TTC549 (cell line): ENCODE results near the gene VIT.
A peak's percentile ranks its signal among the peaks of the same experiment; 100 is the strongest.

Experiments used
- FAIRE-seq: peaks from 2 replicates; lab custom pipeline; 2012; peaks lifted over from hg19 to GRCh38; lab: Jason Lieb, UNC

VIT gene

GRCh38 chr2:36696533-36696932 lies at the start of gene VIT:
Gene VIT (plus strand): TSS chr2:36696707. CDS start chr2:36716371, 19,664 bp downstream.
- peak; percentile 48 for FAIRE-seq

DNA sequence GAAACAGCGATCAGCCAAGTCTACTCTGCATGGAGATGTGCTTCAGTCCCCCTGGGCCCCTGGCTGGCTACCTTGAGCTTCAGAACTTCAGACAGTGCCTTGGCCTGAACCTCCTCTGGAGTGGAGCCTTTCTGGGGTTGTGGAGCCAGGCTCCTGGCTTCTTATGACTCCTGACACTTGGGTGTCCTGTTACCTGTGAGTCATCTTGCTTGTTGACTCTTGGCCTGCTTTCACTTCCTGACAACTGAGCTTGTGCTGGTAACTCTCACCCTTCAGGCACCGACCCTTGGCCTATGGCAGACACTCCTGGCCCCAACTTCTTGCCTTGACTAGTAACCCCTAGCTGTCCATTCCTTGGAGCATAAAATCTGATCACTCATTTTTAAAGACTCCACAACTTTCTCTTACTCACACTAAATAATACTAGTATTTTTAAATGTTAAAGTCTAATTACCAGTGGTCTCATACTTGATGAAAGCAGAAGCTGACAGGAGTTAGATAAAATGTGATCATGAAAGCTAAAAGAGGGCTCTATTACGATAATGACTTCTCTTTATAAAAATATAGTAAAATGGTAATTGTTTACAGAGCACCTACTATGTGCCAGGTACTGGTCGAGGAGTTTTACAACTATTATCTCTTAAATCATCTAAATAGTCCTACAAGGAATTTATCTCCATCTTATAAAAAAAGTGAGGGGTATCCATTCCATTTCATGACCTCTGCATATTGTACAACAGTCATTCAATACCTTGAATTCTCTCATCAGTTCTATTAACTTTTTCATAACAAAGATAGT lies 46.3 kb upstream of the VIT start:
- no peak for FAIRE-seq

GRCh38 chr2:36653155-36653554 lies 43.4 kb upstream of the VIT start:
- FAIRE-seq = no peak

GRCh38 chr2:36653967-36654694 lies 42.4 kb upstream of the VIT start:
- FAIRE-seq = no peak

DNA sequence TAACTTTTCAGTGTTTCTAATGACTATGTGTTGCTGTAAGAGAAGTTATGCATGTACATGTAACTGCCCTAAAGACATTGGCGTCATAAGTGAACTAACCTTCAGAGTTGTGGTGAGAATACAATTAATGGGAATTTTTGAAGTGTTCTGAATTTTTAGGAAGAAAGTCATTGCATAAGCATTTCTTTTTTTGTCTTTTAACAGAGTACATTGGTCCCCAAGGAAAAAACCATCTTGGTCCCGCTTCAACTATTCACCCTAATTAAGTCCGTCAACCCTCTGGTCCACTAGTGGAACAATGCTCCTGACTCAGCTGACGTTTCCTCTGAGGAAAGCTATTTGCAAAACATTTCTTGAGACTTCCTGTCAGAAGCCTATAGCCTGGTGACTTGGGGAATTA lies 41.1 kb upstream of the VIT start:
- no peak for FAIRE-seq

DNA sequence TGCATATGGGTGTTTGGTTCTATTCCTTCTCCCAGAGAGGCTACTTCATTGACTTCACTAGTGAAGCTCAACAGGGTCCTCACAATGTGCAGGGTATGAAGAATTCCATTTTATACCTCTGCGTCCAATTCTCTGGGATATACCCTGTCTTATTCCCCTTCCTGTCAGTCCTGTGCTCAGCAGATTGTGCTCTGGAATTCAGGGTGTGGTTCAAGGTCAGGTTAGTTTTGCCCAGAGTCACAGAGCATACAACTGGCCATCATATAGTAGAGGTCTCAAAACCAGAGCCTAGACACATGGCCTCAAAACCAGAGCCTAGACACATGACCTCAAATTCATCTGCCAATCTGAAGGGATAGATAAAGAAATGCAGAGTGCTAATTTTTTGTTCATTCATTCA lies 38.8 kb upstream of the VIT start:
- no peak for FAIRE-seq

GRCh38 chr2:36658277-36658748 lies 38.2 kb upstream of the VIT start:
- FAIRE-seq = no peak

DNA sequence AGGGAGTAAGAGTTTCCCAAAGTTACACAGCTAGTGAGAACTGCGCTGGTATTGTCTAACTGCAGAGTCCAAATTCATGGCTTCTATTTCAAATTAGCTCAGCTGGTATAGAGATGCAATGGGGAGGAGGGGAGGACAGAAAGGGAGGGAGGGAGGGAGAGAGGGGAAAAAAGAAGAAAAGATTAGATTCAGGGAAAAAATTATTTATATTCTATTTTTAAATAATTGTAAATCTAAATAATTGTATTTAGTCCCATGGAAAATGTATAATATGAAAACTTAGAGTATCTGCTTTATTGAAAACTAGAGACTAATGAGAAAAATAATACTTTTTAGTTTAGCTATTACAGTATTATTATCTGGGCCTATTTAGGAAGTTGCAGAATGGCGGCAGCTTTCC lies 37.3 kb upstream of the VIT start:
- no peak for FAIRE-seq

GRCh38 chr2:36659872-36660312 lies 36.6 kb upstream of the VIT start:
- FAIRE-seq = no peak

DNA sequence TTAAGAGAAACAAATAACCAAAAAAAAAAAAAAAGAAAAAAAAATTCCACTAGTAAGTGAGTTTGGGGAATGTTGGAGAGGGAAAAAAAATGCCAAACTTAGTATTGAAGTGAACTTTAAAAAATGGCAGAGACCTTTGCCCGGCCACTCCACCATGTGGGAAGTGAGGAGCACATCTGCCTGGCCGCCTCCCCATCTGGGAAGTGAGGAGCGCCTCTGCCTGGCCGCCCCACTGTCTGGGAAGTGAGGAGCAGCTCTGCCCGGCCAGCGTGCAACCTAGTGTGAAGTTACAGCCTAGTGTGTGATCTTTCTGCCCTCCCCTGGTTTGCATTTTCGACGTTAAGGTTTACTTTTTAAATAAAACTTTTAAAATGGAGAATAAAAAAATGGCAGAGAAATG lies 33.9 kb upstream of the VIT start:
- no peak for FAIRE-seq

- no peak for FAIRE-seq
Measured at GRCh38 chr2:36663295-36663694, 33.2 kb upstream of the VIT start.

DNA sequence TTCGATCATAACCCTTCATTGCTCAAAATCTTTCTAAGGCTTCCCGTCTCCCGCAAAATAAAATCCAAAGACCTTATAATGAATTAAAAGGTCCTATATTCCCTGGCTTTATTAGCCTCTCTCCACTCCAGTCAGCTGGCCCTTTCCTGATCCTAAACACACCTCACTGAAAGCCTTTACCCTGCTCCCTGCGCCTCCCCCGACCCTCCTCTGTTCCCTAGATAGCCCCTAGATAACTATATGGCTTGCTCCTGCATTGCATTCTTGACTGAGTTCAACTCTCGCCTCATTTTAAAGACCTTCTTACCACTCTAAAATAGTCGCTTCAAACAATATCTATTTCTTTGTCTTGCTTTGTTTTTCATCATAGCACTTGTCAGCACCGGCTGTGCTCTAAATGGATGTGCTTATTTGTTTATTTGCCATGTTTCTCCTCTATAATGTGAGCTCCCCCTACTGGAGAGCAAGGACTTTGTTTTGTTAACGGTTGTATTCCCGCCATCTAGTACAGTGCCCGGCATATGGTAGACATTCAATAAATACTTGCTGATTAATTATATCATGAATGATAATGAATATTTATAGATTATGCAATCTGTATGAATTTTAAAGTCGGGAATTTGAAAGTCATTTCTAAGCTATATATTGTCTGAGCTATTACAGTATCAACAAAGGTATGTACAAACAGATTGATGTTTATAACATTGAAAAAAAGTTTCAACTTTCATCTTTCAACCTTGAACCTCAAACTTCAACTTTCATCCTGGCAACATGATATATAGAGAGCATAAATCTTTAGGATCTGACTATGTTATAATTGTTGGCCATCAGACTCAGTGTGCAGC lies 32.4 kb upstream of the VIT start:
- FAIRE-seq = peak; percentile 96

GRCh38 chr2:36664696-36665076 lies 31.8 kb upstream of the VIT start:
- no peak for FAIRE-seq

- FAIRE-seq = no peak
Measured at GRCh38 chr2:36667931-36668330, 28.6 kb upstream of the VIT start.

GRCh38 chr2:36670881-36671595 lies 25.5 kb upstream of the VIT start:
- no peak for FAIRE-seq

DNA sequence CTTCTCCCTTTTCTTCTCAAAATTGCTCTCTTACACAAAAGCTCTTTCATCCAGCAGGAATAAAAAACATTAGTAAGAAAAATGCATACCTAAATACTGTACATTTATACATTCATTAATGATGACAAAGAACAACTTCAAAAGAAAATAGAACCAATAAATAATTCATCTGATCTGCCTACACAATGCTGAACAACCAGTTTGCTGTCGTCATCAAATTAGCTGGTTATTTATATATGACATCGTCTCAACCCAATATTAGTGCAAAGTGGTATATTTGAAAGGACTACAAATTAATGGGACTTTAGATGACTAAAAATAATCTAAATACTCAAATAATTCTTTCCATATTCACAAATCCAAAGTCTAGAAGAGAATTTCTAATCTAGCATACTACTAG lies 24.8 kb upstream of the VIT start:
- no peak for FAIRE-seq

DNA sequence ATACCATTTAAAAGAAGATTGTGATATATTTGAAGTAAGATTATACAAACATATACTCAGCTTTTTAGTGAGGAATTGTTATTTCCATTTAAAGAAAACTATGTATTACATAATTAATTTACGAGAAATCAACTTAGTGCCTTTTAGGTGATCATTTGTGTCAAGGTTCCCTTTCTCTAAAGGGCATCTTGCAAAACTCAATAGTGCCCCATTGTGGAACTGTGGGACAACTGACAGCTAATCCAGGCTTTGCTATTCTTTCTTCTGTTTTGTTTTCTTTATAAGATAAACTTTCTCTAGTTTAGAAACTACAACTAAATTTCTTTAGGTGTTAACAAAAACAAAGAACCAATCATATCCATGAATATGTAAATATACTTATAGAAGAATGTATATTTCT lies 24.3 kb upstream of the VIT start:
- peak; percentile 96 for FAIRE-seq

GRCh38 chr2:36675579-36676282 lies 20.8 kb upstream of the VIT start:
- FAIRE-seq = no peak

DNA sequence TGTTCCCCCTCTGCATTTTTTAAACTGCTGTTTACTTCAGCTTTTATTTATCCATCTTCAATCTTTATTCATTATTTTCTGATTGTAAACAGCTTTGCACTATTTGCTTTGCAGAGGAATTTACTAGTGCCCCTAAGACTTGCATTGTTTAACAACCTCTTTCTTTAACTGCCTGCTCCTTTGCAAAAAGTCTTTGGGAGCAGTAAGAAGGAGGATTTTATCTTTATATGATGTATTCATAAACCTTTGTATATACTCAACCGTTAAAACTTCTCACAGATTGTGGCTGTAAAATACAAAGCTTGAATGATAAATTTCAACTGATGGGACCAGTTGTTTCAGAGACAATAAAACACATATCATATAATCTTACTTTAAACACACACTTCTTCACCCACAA lies 20.1 kb upstream of the VIT start:
- no peak for FAIRE-seq

- FAIRE-seq = no peak
Measured at GRCh38 chr2:36677386-36677785, 19.1 kb upstream of the VIT start.

GRCh38 chr2:36677996-36678605 lies 18.4 kb upstream of the VIT start:
- FAIRE-seq = no peak
